Lower lobe of right lung (tissue), 2 donors: ENCODE measurements around the gene CADM2. TPM values are rescaled to one million over a fixed set of nuclear protein-coding genes. Genes with fewer than 3 reads are reported as not detected.

ENCODE experiments used
- ATAC-seq, 2 donors: fragments of 200-7000 bp; cut with Tn5 transposase; one replicate each; pipeline ENCODE4 v1.9.1; 2020 to 2022; ENCODE audit warnings: mild to moderate bottlenecking in 2 of 2, moderate library complexity in 2 of 2
- DNase-seq: peaks from one replicate; pipeline ENCODE4 v3.0.0-alpha.2; 2020
- H3K27ac ChIP-seq: fragments of 200-600 bp; one replicate; pipeline ENCODE4 v1.8.0; 2022
- H3K27me3 ChIP-seq: fragments of 200-600 bp; one replicate; pipeline ENCODE4 v1.8.0; 2022; ENCODE audit warnings: low read depth
- H3K36me3 ChIP-seq: fragments of 200-600 bp; one replicate; pipeline ENCODE4 v1.8.0; 2022; ENCODE audit warnings: mild to moderate bottlenecking
- H3K4me1 ChIP-seq: fragments of 200-600 bp; one replicate; pipeline ENCODE4 v1.8.0; 2022
- H3K4me3 ChIP-seq: fragments of 200-600 bp; one replicate; pipeline ENCODE4 v1.8.0; 2022; ENCODE audit warnings: mild to moderate bottlenecking
- H3K9me3 ChIP-seq: fragments of 200-600 bp; one replicate; pipeline ENCODE4 v1.8.0; 2022
- CTCF ChIP-seq: fragments of 200-600 bp; IDR thresholded peaks from one replicate; pipeline ENCODE4 v1.8.0; 2022; ENCODE audit warnings: antibody characterized with exemption, mild to moderate bottlenecking
- intact Hi-C: fragments of 100-400 bp; cut with DNase I; formaldehyde crosslinking; loops from one replicate; pipeline ENCODE4 v1.11.0; 2022
- total RNA-seq: library from RNA; stranded (reverse); fragmentation: NEBNext Ultra II Directional; extraction: Animal tissue kit (Norgen Biotek cat#: 25700); gene quantifications from one replicate; pipeline ENCODE4 v1.2.1, GENCODE V29; 2021
- donor health status: DM: no; HTN: yes; CAD: no; lungs with severe emphysema.

Gene CADM2
- total RNA-seq, 1 donor from 2014 or later: 0.83 TPM

- DNase-seq (no peak), ATAC-seq (no peak)
- no peak for TF ChIP-seq CTCF
- Histone ChIP-seq H3K36me3 (no peaks in the 10 kb centered on the region), H3K4me3 (no peak overlapping the region), H3K9me3 (no peaks in the 10 kb centered on the region), H3K4me1 (no peaks in the 10 kb centered on the region), H3K27ac (no peak overlapping the region), H3K27me3 (no peaks in the 10 kb centered on the region)
- intact Hi-C loops: no loop called here
Observed at GRCh38 chr3:85074003-85074402, 115.2 kb downstream of the CADM2 start.

- Histone ChIP-seq H3K36me3 (no peaks in the 10 kb centered on the region), H3K27ac (no peak overlapping the region), H3K27me3 (no peaks in the 10 kb centered on the region), H3K4me1 (no peaks in the 10 kb centered on the region), H3K4me3 (no peak overlapping the region), H3K9me3 (no peaks in the 10 kb centered on the region)
- TF ChIP-seq CTCF: no peak
- intact Hi-C loops: no loop called here
- DNase-seq: no peak
- ATAC-seq: no peak
Observed at GRCh38 chr3:85075663-85076062, 116.9 kb downstream of the CADM2 start.

GRCh38 chr3:85077018-85077417 is 118.2 kb downstream of the CADM2 start:
- no peaks in the 10 kb centered on the region for H3K4me1 ChIP-seq
- H3K9me3 ChIP-seq: no peaks in the 10 kb centered on the region
- ATAC-seq (no peak), DNase-seq (no peak)
- intact Hi-C loops: no loop called here
- H3K36me3 ChIP-seq: no peaks in the 10 kb centered on the region
- no peak overlapping the region for H3K27ac ChIP-seq
- no peaks in the 10 kb centered on the region for H3K27me3 ChIP-seq
- no peak for TF ChIP-seq CTCF
- no peak overlapping the region for H3K4me3 ChIP-seq

DNA sequence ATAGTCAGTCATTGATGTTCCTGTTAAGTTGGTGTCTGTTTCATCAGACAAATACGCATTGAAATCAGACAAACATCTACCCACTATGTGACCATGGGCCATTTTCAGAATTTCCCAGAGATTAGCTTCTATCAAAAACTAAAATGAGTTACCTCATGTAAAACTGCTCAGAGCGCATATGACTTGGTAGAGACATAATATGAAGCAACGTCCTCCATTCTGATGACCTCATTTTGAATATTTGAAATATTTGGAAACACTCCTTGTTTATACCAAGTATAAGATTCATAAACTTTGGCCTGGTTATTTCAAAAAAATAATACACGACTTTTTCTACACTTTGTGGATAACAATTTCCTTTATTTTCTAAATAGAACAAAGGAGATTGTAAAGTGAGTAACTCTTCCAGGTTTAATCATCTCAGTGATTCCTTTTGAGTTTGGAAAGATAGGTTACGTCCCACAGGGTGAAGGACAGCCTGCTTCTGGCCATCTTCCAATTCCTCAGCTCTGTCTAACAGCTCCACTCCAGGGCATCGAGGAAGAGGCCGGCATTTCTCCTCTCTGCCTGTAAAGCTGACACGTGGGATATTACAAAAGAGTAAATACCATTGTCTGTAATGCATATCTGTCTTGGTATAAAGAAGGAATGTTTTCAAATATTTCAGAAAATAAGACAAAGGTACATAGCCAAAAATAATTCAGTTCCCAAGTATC is 122.6 kb downstream of the CADM2 start:
- Histone ChIP-seq H3K36me3 (no peaks in the 10 kb centered on the region), H3K4me1 (no peaks in the 10 kb centered on the region), H3K27ac (no peak overlapping the region), H3K27me3 (no peaks in the 10 kb centered on the region), H3K9me3 (no peaks in the 10 kb centered on the region), H3K4me3 (no peak overlapping the region)
- TF ChIP-seq CTCF: no peak
- no peak for DNase-seq
- peak in 1 of 2 donors; percentile 52 for ATAC-seq
- intact Hi-C loops: no loop called here

- intact Hi-C loops: no loop called here
- Histone ChIP-seq H3K4me1 (no peaks in the 10 kb centered on the region), H3K27ac (no peak overlapping the region), H3K27me3 (no peaks in the 10 kb centered on the region), H3K4me3 (no peak overlapping the region), H3K9me3 (no peaks in the 10 kb centered on the region), H3K36me3 (no peaks in the 10 kb centered on the region)
- DNase-seq (no peak), ATAC-seq (no peak)
- TF ChIP-seq CTCF: no peak
Observed at GRCh38 chr3:85090495-85090894, 131.7 kb downstream of the CADM2 start.
